Retina (tissue), 1 donor: ENCODE results near the gene CST5.
"Not testable (repeated sequence)": the region's sequence is repeated elsewhere in the genome, so short reads cannot be mapped to it uniquely, and the experiment has no call there.

Experiments used
- DNase-seq: peaks from one replicate; pipeline ENCODE4 v3.0.0-alpha.2; 2016

CST5 gene

DNA sequence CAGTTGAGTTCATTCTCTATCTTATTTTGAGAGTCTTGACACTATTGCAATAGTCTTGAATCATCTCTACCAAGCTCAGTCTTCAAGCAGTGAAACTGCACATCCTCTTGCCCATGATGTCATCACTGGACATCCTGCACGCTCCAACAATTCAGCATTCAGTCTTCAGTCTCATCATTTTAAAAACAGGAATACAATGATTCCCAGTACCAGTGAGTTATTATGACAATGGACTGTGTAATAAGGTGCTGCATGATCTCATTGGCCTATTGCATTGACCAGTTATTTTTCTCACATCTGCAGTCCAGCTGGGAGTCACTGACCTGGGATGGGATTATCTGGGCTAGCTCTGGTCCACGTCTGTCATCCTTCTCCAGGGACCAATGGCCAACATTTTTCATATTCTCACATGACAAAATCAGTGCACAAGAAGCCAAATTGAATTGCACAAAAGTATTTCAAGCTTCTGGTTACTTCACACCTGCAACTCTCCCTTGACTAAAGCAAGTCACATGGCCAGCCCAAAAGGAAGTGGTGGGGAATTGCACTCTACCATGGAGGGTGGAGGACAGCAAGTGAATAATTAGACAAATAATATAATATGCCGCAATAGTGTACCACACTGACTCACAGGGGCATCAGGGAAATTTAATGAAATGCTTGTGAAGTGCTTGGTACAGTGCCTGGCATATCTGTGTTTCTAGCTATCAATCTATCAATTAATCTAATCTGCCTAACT lies 46.6 kb downstream of the CST5 start:
- no peak for DNase-seq

- not testable (repeated sequence) for DNase-seq
Observed at GRCh38 chr20:23831961-23832360, 47.6 kb downstream of the CST5 start.

DNA sequence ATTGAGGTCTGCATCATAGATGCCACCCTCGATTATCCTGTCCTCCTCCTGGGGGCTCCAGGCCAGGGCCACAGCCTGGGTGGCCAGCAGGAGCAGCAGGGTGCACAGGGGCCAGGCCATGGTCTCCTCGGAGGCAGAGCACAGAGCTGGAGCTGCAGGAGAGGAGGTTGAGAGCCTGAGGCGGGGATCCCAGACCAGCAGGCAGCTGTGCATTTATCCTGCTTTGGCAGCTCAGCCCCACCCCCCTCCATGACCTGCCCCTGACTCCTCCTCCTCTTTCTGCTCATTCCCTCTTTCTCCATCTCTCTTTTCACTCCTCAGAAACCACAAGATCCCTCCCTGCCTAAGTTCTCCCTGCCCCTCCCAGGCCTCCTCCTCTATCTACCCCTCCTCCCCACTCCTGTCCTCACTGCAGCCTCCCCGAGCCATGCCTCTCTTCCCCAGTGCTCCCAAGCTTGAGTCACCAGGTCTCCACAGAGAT lies 53.0 kb downstream of the CST5 start, which contains the start of gene CST2:
Gene CST2 (minus strand): TSS at position 189 of the 481 bp plus-strand sequence. CDS start 69 bp downstream, at position 120.
- DNase-seq: peak; percentile 13
